Adrenal gland (tissue), 12 donors: ENCODE results near the gene ZNF20. TPM values are rescaled to one million over a fixed set of nuclear protein-coding genes. Genes with fewer than 3 reads are reported as not detected.

Source experiments
- DNase-seq, 7 donors: peaks; one replicate each; pipeline ENCODE4 v3.0.0-alpha.2; 2019 to 2020
- H3K27ac ChIP-seq, 5 donors: fragments of 200-600 bp; sonication (generic) in 4 of 5; 1 replicate in 3 of 5; 2 replicates in 2 of 5; pipeline versions ENCODE4 v1.5.1 to v1.8.0; 2016 to 2020; ENCODE audit warnings: mild to moderate bottlenecking in 1 of 5
- H3K27me3 ChIP-seq: fragments of 200-600 bp; 2 replicates; pipeline ENCODE4 v1.8.0; 2021
- H3K36me3 ChIP-seq, 2 donors: fragments of 200-600 bp; replicated peaks in 1 of 2; 1 replicate in 1 of 2; 2 replicates in 1 of 2; pipeline versions ENCODE4 v1.5.1 to v1.8.0; 2018 to 2022
- H3K4me1 ChIP-seq, 2 donors: fragments of 200-600 bp; replicated peaks in 1 of 2; 1 replicate in 1 of 2; 2 replicates in 1 of 2; pipeline versions ENCODE4 v1.5.1 to v1.8.0; 2018 to 2021
- H3K4me3 ChIP-seq, 4 donors: fragments of 200-600 bp; sonication (generic) in 3 of 4; one replicate each; pipeline ENCODE4 v1.5.1; 2016 to 2018
- H3K9me3 ChIP-seq, 3 donors: fragments of 200-600 bp; sonication (generic) in 1 of 3; replicated peaks in 1 of 3; 1 replicate in 2 of 3; 2 replicates in 1 of 3; pipeline versions ENCODE4 v1.5.1 to v1.8.0; 2016 to 2021
- CTCF ChIP-seq, 6 experiments: fragments of 450-650 bp in 4 of 6; fragments of 200-600 bp in 2 of 6; sonication (generic) in 1 of 6; IDR thresholded peaks; 1 replicate in 5 of 6; 2 replicates in 1 of 6; pipeline versions ENCODE4 v1.5.1 to v1.8.0; 2016 to 2021; ENCODE audit warnings: antibody characterized with exemption in 6 of 6, mild to moderate bottlenecking in 2 of 6, moderate library complexity in 1 of 6
- POLR2A ChIP-seq, 2 donors: fragments of 450-650 bp; IDR thresholded peaks; one replicate each; pipeline ENCODE4 v1.6.1; 2017; ENCODE audit warnings: antibody characterized with exemption in 2 of 2, mild to moderate bottlenecking in 2 of 2, moderate library complexity in 1 of 2
- WGBS, 4 donors: extraction: QIAGEN DNeasy Blood & Tissue Kit in 2 of 4; methylation state at CpG; one replicate each; pipeline versions ENCODE4 v1.1.5 to v1.1.7; 2013 to 2017; 5-methylcytosine and 5-hydroxymethylcytosine counted together
- intact Hi-C, 2 donors: fragments of 100-400 bp; cut with DNase I; formaldehyde crosslinking; loops; one replicate each; pipeline versions ENCODE4 v1.14.1 to v1.15.0; 2022 to 2023
- polyA plus RNA-seq, 3 donors: library from polyadenylated mRNA; stranded (reverse); fragments of 200-250 nt in 2 of 3; fragments of 350-450 nt in 1 of 3; fragmentation: Illumina TruSeq in 1 of 3; extraction: RNeasy Lipid Tissue Mini Kit (QIAGEN cat#74804) in 1 of 3; gene quantifications; one replicate each; pipeline ENCODE4 v1.2.3, GENCODE V29; 2013 to 2014
- total RNA-seq, 9 donors: library from RNA; depleted of rRNA in 4 of 9; stranded (reverse); fragments of >200 nt in 4 of 9; fragments of 120-200 nt in 1 of 9; fragmentation: NEBNext Ultra II Directional in 1 of 9; extraction: Animal tissue kit (Norgen Biotek cat#: 25700) in 1 of 9; gene quantifications; one replicate each; pipeline versions ENCODE4 v1.1.0 to v1.2.4, GENCODE V29; 2013 to 2023
- donor health status: healthy with polysubstance abuse.
- donor health status: Bipolar disorder and iron deficiency.
- donor health status: DM: yes; HTN: yes; CAD: no.
- donor health status: DM: no; HTN: no; CAD: no.
- donor health status: DM: no; HTN: no; CAD: no.
- donor health status: DM: yes; HTN: yes; CAD: no.

ZNF20 gene
- total and polyA plus RNA-seq, 12 donors: 1.2 to 8.8 (median 3.9) TPM

GRCh38 chr19:12140545-12141404 is 625 bp upstream of the ZNF20 start:
- Histone ChIP-seq H3K27ac (peak overlapping the region in 3 of 5 donors; percentile 71 to 90 (median 82)), H3K4me1 (peaks cover 10 to 21% of the 10 kb centered on the region in 2 donors), H3K9me3 (peaks cover 0 to 5% (median 0%) of the 10 kb centered on the region in 3 donors), H3K4me3 (peak overlapping the region in 3 of 4 donors; percentile 22 to 87 (median 74)), H3K27me3 (no peaks in the 10 kb centered on the region), H3K36me3 (peaks cover 0 to 10% of the 10 kb centered on the region in 2 donors)
- TF ChIP-seq POLR2A (IDR thresholded peaks at IDR 0.05) (no peak), CTCF (IDR thresholded peaks at IDR 0.05) (peak; percentile 87 to 97 (median 94))
- peak; percentile 87 to 96 (median 89) for DNase-seq
- 5 to 9% (median 6%) methylated on average over 12 to 17 of the region's 17 CpGs for WGBS, 4 donors
- intact Hi-C loops: loop anchor here (2.0 to 5.0 kb wide), 3 partner anchors 78 to 253 kb away; partner anchors contain the start of genes ZNF69 (in 1 of the 2) and ZNF844 (in 1 of the 2)

GRCh38 chr19:12139269-12139668 is 881 bp downstream of the ZNF20 start:
- no peak for DNase-seq
- intact Hi-C loops: loop anchor here in 1 of 2 donors (5.0 kb wide), 1 partner anchor 52 kb away; no protein-coding TSS in a partner anchor
- H3K4me3 ChIP-seq: peak overlapping the region in 2 of 4 donors; percentile 74 to 87
- TF ChIP-seq POLR2A (IDR thresholded peaks at IDR 0.05) (no peak), CTCF (IDR thresholded peaks at IDR 0.05) (no peak)
- H3K36me3 ChIP-seq: peaks cover 0 to 17% of the 10 kb centered on the region in 2 donors
- H3K4me1 ChIP-seq: peaks cover 10 to 21% of the 10 kb centered on the region in 2 donors
- H3K27me3 ChIP-seq: no peaks in the 10 kb centered on the region
- H3K27ac ChIP-seq: peak overlapping the region in 2 of 5 donors; percentile 71 to 82
- H3K9me3 ChIP-seq: no peaks in the 10 kb centered on the region
- WGBS, 4 donors: 28 to 50% (median 32%) methylated on average over 11 to 13 of the region's 13 CpGs

GRCh38 chr19:12137221-12137940 is 2.8 kb downstream of the ZNF20 start:
- H3K9me3 ChIP-seq: peaks cover 0 to 12% (median 0%) of the 10 kb centered on the region in 3 donors
- 80 to 85% (median 83%) methylated on average over 7 of the region's 7 CpGs for whole genome bisulfite sequencing, 4 donors
- no peak for DNase-seq
- intact Hi-C loops: loop anchor here in 1 of 2 donors (5.0 kb wide), 1 partner anchor 50 kb away; no protein-coding TSS in a partner anchor
- peaks cover 6 to 35% of the 10 kb centered on the region in 2 donors for H3K36me3 ChIP-seq
- no peaks in the 10 kb centered on the region for H3K27me3 ChIP-seq
- peaks cover 10 to 21% of the 10 kb centered on the region in 2 donors for H3K4me1 ChIP-seq
- no peak overlapping the region for H3K27ac ChIP-seq
- TF ChIP-seq POLR2A (IDR thresholded peaks at IDR 0.05): no peak
- TF ChIP-seq CTCF (IDR thresholded peaks at IDR 0.05): peak in 2 of 6 experiments; percentile 8 to 21
- no peak overlapping the region for H3K4me3 ChIP-seq

GRCh38 chr19:12133069-12133468 is 7.1 kb downstream of the ZNF20 start:
- no peaks in the 10 kb centered on the region for H3K27me3 ChIP-seq
- intact Hi-C loops: no loop called here
- DNase-seq: no peak
- no peak overlapping the region for H3K27ac ChIP-seq
- WGBS, 4 donors: 93 to 99% (median 98%) methylated on average over 3 of the region's 3 CpGs
- no peak for TF ChIP-seq CTCF (IDR thresholded peaks at IDR 0.05)
- TF ChIP-seq POLR2A (IDR thresholded peaks at IDR 0.05): no peak
- H3K4me1 ChIP-seq: no peaks in the 10 kb centered on the region
- peaks cover 0 to 24% (median 0%) of the 10 kb centered on the region in 3 donors for H3K9me3 ChIP-seq
- peaks cover 6 to 39% of the 10 kb centered on the region in 2 donors for H3K36me3 ChIP-seq
- H3K4me3 ChIP-seq: no peak overlapping the region
